ENCODE data around the gene CLCN4. TPM values are rescaled to one million over a fixed set of nuclear protein-coding genes. Genes with fewer than 3 reads are reported as not detected.

CLCN4 gene
- total RNA-seq, 1 donor from 2014 or later, result 1.2 TPM

DNA sequence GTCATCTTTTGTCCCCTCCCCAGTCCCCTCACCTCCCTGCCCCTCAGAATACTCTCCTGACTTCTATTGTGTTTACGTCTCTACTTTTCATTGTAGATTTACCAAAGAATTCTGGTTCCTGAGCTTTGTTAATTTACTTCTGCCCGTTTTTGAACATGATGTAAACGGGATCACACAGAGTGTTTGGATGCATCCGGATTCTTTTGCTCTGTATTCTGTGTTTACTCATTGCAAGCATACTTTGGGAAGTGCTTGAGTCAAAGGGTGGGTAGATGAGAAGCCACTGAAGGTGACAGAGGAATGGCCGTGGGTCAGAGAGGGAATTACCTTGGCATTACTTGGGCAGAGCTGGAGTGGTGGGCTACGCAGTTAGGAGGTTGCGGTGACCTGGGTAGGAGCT, 18.0 kb downstream of the CLCN4 start:
- no peaks in the 10 kb centered on the region for H3K9me3 ChIP-seq
- no peak for DNase-seq (ENCODE audit: extremely low spot score in 2 of 2)
- no peaks in the 10 kb centered on the region for H3K36me3 ChIP-seq
- intact Hi-C loops (cut with DNase I), result no loop called here
- H3K27ac ChIP-seq, result peak overlapping the region; percentile 75
- no peak overlapping the region for H3K4me3 ChIP-seq
- H3K4me1 ChIP-seq, result peaks cover 18% of the 10 kb centered on the region
- TF ChIP-seq POLR2AphosphoS5 (IDR thresholded peaks at IDR 0.05; ENCODE audit: insufficient read depth in 1 of 2, low read depth in 1 of 2) (no peak), POLR2A (IDR thresholded peaks at IDR 0.05) (no peak)
- TF ChIP-seq, protein P1, sequence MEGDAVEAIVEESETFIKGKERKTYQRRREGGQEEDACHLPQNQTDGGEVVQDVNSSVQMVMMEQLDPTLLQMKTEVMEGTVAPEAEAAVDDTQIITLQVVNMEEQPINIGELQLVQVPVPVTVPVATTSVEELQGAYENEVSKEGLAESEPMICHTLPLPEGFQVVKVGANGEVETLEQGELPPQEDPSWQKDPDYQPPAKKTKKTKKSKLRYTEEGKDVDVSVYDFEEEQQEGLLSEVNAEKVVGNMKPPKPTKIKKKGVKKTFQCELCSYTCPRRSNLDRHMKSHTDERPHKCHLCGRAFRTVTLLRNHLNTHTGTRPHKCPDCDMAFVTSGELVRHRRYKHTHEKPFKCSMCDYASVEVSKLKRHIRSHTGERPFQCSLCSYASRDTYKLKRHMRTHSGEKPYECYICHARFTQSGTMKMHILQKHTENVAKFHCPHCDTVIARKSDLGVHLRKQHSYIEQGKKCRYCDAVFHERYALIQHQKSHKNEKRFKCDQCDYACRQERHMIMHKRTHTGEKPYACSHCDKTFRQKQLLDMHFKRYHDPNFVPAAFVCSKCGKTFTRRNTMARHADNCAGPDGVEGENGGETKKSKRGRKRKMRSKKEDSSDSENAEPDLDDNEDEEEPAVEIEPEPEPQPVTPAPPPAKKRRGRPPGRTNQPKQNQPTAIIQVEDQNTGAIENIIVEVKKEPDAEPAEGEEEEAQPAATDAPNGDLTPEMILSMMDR (IDR thresholded peaks at IDR 0.05), result no peak
- no peaks in the 10 kb centered on the region for H3K27me3 ChIP-seq

DNA sequence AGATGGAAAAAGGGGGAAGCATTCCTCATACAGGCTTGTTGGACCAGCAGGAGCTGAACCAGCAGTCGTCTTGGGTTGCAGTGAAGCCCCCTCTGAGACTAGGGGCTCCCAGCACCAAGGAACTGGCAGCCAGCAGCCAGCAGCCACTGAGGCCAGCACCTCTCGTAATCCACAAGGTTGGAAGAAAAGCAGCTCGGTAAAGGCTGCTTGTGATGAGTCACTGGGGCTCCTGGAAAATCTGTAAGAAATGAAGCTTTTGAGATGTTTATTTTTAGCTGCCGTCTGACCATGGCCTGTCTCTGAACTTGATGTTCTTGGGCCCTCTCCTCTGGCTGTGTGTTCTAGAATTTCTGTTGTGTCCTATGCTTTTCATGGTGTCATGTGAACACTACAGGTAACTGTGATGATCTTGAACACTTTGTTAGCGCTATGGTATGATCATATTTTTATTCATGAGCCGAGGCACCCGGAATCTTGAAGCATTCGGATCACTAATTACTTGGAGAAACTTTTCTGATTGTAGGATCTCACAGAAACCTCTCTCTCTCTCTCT, 18.6 kb downstream of the CLCN4 start:
- peaks cover 18% of the 10 kb centered on the region for H3K4me1 ChIP-seq
- DNase-seq (ENCODE audit: extremely low spot score in 2 of 2), result no peak
- no peaks in the 10 kb centered on the region for H3K27me3 ChIP-seq
- no peaks in the 10 kb centered on the region for H3K36me3 ChIP-seq
- no peaks in the 10 kb centered on the region for H3K9me3 ChIP-seq
- no peak overlapping the region for H3K4me3 ChIP-seq
- no peak for TF ChIP-seq POLR2A (IDR thresholded peaks at IDR 0.05)
- no peak for TF ChIP-seq POLR2AphosphoS5 (IDR thresholded peaks at IDR 0.05; ENCODE audit: insufficient read depth in 1 of 2, low read depth in 1 of 2)
- H3K27ac ChIP-seq, result peak overlapping the region; percentile 75
- intact Hi-C loops (cut with DNase I), result no loop called here

DNA sequence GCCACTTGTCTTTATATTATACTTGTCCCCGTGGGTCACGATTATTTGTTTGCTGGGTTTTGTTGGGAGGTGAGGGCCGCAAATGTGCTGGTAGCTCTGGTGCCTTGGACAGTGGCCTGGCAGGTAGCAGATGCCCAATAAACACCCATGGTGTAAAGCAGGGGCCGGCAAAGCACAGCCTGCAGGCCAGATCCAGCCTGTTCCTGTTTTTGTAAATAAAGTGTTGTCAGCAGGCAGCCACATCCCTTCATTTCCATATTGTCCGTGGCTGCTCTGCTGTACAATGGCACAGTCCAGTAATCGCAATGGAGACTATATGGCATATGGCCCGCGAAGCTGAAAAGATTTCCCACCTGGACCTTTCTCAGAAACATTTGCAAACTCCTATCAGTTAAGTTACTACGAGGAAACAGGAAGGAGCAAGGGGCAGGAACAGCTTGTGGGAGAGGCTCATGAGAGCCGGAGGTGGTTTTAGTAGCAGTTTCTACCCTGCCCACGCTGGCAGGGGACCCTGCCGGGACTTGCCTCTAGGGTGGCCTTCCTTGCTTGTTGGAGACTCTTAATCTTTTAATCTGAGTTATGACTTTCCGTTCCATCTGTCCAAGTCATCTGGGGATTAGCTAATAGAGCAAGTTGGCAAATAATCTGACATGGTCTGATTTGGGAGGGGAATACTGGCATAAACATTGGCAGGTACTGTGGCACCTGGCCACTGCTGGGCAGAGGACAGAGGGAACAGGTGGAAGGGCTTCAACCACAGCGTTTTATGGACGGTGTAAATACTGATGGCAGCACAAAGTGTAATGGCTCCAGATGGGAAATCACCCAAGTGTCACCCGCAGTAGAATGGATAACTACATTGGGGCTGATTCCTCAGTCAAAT, 19.6 kb downstream of the CLCN4 start:
- no peaks in the 10 kb centered on the region for H3K27me3 ChIP-seq
- DNase-seq (ENCODE audit: extremely low spot score in 2 of 2), result no peak
- no peaks in the 10 kb centered on the region for H3K36me3 ChIP-seq
- intact Hi-C loops (cut with DNase I), result no loop called here
- H3K4me1 ChIP-seq, result peaks cover 18% of the 10 kb centered on the region
- TF ChIP-seq, protein P1 (IDR thresholded peaks at IDR 0.05), result no peak
- no peak for TF ChIP-seq POLR2AphosphoS5 (IDR thresholded peaks at IDR 0.05; ENCODE audit: insufficient read depth in 1 of 2, low read depth in 1 of 2)
- TF ChIP-seq POLR2A (IDR thresholded peaks at IDR 0.05), result no peak
- peak overlapping the region; percentile 75 for H3K27ac ChIP-seq
- no peaks in the 10 kb centered on the region for H3K9me3 ChIP-seq
- H3K4me3 ChIP-seq, result no peak overlapping the region

DNA sequence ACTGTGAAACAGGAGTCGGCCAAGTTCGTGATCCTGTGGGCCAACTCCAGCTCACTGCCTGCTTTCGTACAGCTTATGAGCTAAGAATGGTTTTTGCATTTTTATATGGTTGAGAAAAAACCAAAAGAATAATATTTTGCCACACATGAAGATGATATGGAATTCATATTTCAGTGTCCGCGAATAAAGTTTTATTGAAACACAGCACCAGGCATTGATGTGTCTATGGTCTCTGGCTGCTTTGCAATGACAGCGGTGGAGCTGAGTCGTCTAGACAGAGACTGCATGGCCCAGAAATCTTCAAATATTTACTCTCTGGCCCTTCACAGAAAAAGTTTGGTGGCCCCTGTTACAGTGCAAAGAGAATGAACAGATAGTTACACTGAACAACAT, 20.2 kb downstream of the CLCN4 start:
- Histone ChIP-seq H3K9me3 (no peaks in the 10 kb centered on the region), H3K27me3 (no peaks in the 10 kb centered on the region), H3K4me1 (peaks cover 18% of the 10 kb centered on the region), H3K36me3 (no peaks in the 10 kb centered on the region), H3K27ac (peak overlapping the region; percentile 75), H3K4me3 (no peak overlapping the region)
- no peak for DNase-seq (ENCODE audit: extremely low spot score in 2 of 2)
- intact Hi-C loops (cut with DNase I), result no loop called here
- no peak for TF ChIP-seq POLR2A (IDR thresholded peaks at IDR 0.05)
- TF ChIP-seq, protein P1 (IDR thresholded peaks at IDR 0.05), result no peak
- TF ChIP-seq POLR2AphosphoS5 (IDR thresholded peaks at IDR 0.05; ENCODE audit: insufficient read depth in 1 of 2, low read depth in 1 of 2), result no peak

DNA sequence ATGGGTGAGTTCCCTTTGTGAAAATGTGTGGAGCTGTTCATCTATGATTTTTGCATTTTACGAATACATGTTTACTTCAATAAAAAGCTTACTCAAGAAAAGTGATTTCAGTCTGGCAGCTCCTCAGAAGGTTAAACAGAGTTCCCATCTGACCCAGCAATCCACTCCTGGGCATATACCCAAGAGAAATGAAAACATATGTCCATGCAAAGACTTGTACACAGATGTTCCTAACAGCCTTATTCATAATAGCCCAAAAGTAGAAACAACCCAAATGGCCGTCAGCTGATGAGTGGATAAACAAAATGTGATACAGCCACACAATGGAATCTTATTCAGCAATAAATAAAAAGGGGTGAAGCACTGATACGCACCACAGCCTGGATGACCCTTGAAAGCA, 20.8 kb downstream of the CLCN4 start:
- TF ChIP-seq POLR2AphosphoS5 (IDR thresholded peaks at IDR 0.05; ENCODE audit: insufficient read depth in 1 of 2, low read depth in 1 of 2), result no peak
- TF ChIP-seq, protein P1 (IDR thresholded peaks at IDR 0.05), result no peak
- no peak for TF ChIP-seq POLR2A (IDR thresholded peaks at IDR 0.05)
- Histone ChIP-seq H3K27ac (no peak overlapping the region), H3K27me3 (no peaks in the 10 kb centered on the region)

More for the DNA sequence above, 20.8 kb downstream of the CLCN4 start:
- DNase-seq (ENCODE audit: extremely low spot score in 2 of 2), result no peak
- Histone ChIP-seq H3K9me3 (no peaks in the 10 kb centered on the region), H3K4me3 (no peak overlapping the region), H3K36me3 (no peaks in the 10 kb centered on the region), H3K4me1 (peaks cover 18% of the 10 kb centered on the region)
- intact Hi-C loops (cut with DNase I), result no loop called here

Measured in vagina (tissue), 2 donors.